ENCODE data around the gene GPRC5B.

Gene GPRC5B

DNA sequence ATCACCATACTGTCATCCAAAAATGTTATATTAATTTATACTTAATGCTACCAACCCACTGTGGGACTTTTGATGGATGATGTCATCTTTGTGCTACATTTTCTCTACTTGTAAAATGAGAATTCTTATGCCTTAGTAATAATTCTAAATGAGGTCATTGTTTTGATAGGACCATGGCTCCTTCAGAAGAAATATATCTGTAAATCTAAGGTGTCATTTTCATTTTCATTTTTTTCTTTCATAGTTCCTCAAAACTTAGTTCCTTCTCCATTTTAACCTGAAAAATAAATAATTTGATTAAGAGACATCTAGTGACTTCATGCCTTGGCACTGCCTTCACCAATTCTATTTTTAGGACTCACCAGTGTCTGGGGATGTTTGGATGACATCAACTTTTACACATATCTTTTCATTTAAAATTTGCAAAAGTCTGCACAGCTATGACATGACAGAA is 48.7 kb downstream of the GPRC5B start:
- no peaks in the 10 kb centered on the region for H3K27me3 ChIP-seq (ENCODE audit: insufficient read depth, poor library complexity, severe bottlenecking)
- no peak overlapping the region for H3K4me3 ChIP-seq (ENCODE audit: severe bottlenecking)
- no peak for DNase-seq (ENCODE audit: low spot score)
- H3K36me3 ChIP-seq (ENCODE audit: low read depth), result no peaks in the 10 kb centered on the region
- H3K4me1 ChIP-seq (ENCODE audit: insufficient read depth, poor library complexity, severe bottlenecking), result no peaks in the 10 kb centered on the region
- no peak for ATAC-seq (ENCODE audit: low read depth)
- TF ChIP-seq, protein P1, sequence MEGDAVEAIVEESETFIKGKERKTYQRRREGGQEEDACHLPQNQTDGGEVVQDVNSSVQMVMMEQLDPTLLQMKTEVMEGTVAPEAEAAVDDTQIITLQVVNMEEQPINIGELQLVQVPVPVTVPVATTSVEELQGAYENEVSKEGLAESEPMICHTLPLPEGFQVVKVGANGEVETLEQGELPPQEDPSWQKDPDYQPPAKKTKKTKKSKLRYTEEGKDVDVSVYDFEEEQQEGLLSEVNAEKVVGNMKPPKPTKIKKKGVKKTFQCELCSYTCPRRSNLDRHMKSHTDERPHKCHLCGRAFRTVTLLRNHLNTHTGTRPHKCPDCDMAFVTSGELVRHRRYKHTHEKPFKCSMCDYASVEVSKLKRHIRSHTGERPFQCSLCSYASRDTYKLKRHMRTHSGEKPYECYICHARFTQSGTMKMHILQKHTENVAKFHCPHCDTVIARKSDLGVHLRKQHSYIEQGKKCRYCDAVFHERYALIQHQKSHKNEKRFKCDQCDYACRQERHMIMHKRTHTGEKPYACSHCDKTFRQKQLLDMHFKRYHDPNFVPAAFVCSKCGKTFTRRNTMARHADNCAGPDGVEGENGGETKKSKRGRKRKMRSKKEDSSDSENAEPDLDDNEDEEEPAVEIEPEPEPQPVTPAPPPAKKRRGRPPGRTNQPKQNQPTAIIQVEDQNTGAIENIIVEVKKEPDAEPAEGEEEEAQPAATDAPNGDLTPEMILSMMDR (IDR thresholded peaks at IDR 0.05; ENCODE audit: poor library complexity, severe bottlenecking), result no peak
- no peak overlapping the region for H3K27ac ChIP-seq (ENCODE audit: poor library complexity, severe bottlenecking)
- H3K9me3 ChIP-seq (ENCODE audit: severe bottlenecking), result no peaks in the 10 kb centered on the region

DNA sequence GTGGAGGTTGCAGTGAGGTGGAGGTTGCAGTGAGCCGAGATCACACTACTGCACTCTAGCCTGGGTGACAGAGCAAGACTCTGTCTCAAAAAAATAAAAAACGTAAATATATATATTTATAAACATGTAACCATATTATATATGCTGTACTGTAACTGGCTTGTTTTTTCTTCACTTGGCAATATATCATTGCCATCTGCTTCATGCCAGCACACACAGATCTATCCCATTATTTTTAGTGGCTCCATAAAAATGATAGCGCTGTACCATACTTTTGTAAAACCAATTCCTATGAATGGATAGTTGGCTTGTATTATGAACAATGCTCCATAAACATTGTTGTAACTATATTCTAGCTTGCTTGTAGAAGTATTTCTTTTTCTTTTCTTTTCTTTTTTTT is 49.5 kb downstream of the GPRC5B start:
- H3K9me3 ChIP-seq (ENCODE audit: severe bottlenecking), result no peaks in the 10 kb centered on the region
- H3K27ac ChIP-seq (ENCODE audit: poor library complexity, severe bottlenecking), result no peak overlapping the region
- H3K4me1 ChIP-seq (ENCODE audit: insufficient read depth, poor library complexity, severe bottlenecking), result no peaks in the 10 kb centered on the region
- ATAC-seq (ENCODE audit: low read depth), result no peak
- TF ChIP-seq, protein P1 (IDR thresholded peaks at IDR 0.05; ENCODE audit: poor library complexity, severe bottlenecking), result no peak
- DNase-seq (ENCODE audit: low spot score), result no peak
- H3K36me3 ChIP-seq (ENCODE audit: low read depth), result no peaks in the 10 kb centered on the region
- no peaks in the 10 kb centered on the region for H3K27me3 ChIP-seq (ENCODE audit: insufficient read depth, poor library complexity, severe bottlenecking)
- H3K4me3 ChIP-seq (ENCODE audit: severe bottlenecking), result no peak overlapping the region

DNA sequence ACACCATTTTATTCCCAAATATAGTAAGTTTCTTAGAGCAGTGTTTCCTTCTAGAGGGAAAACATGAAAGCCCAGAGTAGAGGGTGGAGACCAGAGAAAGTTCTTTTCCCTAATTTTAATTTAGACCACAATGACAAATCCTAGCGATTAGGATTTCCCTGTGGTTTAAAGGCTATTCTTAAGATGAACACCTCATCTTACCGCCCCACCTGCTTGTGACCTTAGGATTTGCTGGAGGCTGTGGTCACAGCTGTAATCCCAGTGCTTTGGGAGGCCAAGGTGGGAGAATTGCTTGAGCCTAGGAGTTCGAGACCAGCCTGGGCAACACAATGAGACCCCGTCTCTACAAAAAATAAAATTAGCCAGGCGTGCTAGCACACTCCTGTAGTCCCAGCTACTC is 51.1 kb downstream of the GPRC5B start:
- TF ChIP-seq, protein P1 (IDR thresholded peaks at IDR 0.05; ENCODE audit: poor library complexity, severe bottlenecking), result no peak
- ATAC-seq (ENCODE audit: low read depth), result no peak
- H3K27me3 ChIP-seq (ENCODE audit: insufficient read depth, poor library complexity, severe bottlenecking), result no peaks in the 10 kb centered on the region
- no peak overlapping the region for H3K27ac ChIP-seq (ENCODE audit: poor library complexity, severe bottlenecking)
- no peaks in the 10 kb centered on the region for H3K4me1 ChIP-seq (ENCODE audit: insufficient read depth, poor library complexity, severe bottlenecking)
- no peaks in the 10 kb centered on the region for H3K9me3 ChIP-seq (ENCODE audit: severe bottlenecking)
- H3K36me3 ChIP-seq (ENCODE audit: low read depth), result no peaks in the 10 kb centered on the region
- DNase-seq (ENCODE audit: low spot score), result no peak
- no peak overlapping the region for H3K4me3 ChIP-seq (ENCODE audit: severe bottlenecking)

DNA sequence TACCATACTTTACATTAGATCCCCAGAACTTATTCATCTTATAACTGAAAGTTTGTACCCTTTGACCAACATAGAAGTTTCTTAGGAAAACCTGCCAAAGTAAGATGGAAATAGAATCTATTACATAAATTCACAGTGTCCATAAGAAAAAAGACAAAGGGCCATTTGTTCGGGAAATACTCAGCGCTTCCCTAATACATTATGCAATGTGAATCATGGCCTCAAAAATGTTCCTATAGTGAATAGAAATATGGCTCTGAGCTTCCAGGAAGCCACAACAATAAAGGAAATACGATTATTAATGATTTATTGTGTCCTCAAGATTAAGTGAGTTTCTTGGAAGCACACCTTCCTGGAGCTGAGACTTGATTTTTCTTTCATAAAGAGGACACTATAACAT is 51.5 kb downstream of the GPRC5B start:
- Histone ChIP-seq H3K36me3 (ENCODE audit: low read depth) (no peaks in the 10 kb centered on the region), H3K4me1 (ENCODE audit: insufficient read depth, poor library complexity, severe bottlenecking) (no peaks in the 10 kb centered on the region), H3K27me3 (ENCODE audit: insufficient read depth, poor library complexity, severe bottlenecking) (no peaks in the 10 kb centered on the region), H3K9me3 (ENCODE audit: severe bottlenecking) (no peaks in the 10 kb centered on the region), H3K27ac (ENCODE audit: poor library complexity, severe bottlenecking) (no peak overlapping the region), H3K4me3 (ENCODE audit: severe bottlenecking) (no peak overlapping the region)
- ATAC-seq (ENCODE audit: low read depth) (no peak), DNase-seq (ENCODE audit: low spot score) (no peak)
- TF ChIP-seq, protein P1 (IDR thresholded peaks at IDR 0.05; ENCODE audit: poor library complexity, severe bottlenecking), result no peak

DNA sequence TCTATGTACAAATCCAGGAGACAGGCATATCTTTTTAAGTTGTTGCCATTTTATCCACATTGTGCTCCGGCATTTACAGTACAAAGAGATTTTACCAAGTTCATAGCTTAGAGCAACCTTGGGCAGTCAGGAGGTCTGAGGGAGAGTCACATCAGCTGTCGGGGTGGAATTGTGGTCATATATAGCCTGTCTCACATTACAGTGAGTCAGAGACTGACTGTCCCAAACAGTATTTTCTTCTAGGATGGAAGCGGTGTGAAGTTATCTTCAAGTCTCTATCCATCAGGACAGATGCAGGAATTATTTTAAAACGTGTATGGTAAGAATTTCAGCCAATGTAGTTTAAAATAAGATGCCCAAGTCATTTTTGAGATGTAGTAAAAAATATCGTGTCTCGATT is 53.0 kb downstream of the GPRC5B start:
- DNase-seq (ENCODE audit: low spot score), result no peak
- Histone ChIP-seq H3K4me3 (ENCODE audit: severe bottlenecking) (no peak overlapping the region), H3K36me3 (ENCODE audit: low read depth) (no peaks in the 10 kb centered on the region), H3K27ac (ENCODE audit: poor library complexity, severe bottlenecking) (no peak overlapping the region), H3K27me3 (ENCODE audit: insufficient read depth, poor library complexity, severe bottlenecking) (no peaks in the 10 kb centered on the region), H3K4me1 (ENCODE audit: insufficient read depth, poor library complexity, severe bottlenecking) (no peaks in the 10 kb centered on the region), H3K9me3 (ENCODE audit: severe bottlenecking) (no peaks in the 10 kb centered on the region)
- TF ChIP-seq, protein P1 (IDR thresholded peaks at IDR 0.05; ENCODE audit: poor library complexity, severe bottlenecking), result no peak
- ATAC-seq (ENCODE audit: low read depth), result peak; percentile 91
